Right lobe of liver (tissue), 6 donors: Measurements from ENCODE around the gene PLCL1. TPM values are rescaled to one million over a fixed set of nuclear protein-coding genes. Genes with fewer than 3 reads are reported as not detected.

Experiments
- ATAC-seq, 4 donors: fragments of 200-7000 bp; cut with Tn5 transposase; one replicate each; pipeline ENCODE4 v1.9.1; 2020; ENCODE audit warnings: mild to moderate bottlenecking in 4 of 4, moderate library complexity in 4 of 4
- DNase-seq, 3 donors: peaks; one replicate each; pipeline ENCODE4 v3.0.0-alpha.2; 2020
- H3K27ac ChIP-seq, 3 donors: fragments of 200-600 bp; one replicate each; pipeline ENCODE4 v1.8.0; 2022
- H3K27me3 ChIP-seq, 2 donors: fragments of 200-600 bp; one replicate each; pipeline ENCODE4 v1.8.0; 2022
- H3K36me3 ChIP-seq, 4 donors: fragments of 200-600 bp; sonication (generic) in 1 of 4; one replicate each; pipeline versions ENCODE4 v1.5.1 to v1.8.0; 2017 to 2022; ENCODE audit warnings: control low read depth in 1 of 4
- H3K4me1 ChIP-seq, 4 donors: fragments of 200-600 bp; sonication (generic) in 1 of 4; one replicate each; pipeline versions ENCODE4 v1.5.1 to v1.8.0; 2017 to 2022; ENCODE audit warnings: control low read depth in 1 of 4
- H3K4me3 ChIP-seq, 3 donors: fragments of 200-600 bp; one replicate each; pipeline ENCODE4 v1.8.0; 2022
- H3K9me3 ChIP-seq, 4 donors: fragments of 200-600 bp; sonication (generic) in 1 of 4; one replicate each; pipeline versions ENCODE4 v1.5.1 to v1.8.0; 2017 to 2022; ENCODE audit warnings: control low read depth in 1 of 4
- POLR2A ChIP-seq: fragments of 450-650 bp; IDR thresholded peaks from one replicate; pipeline ENCODE4 v1.6.1; 2017; ENCODE audit warnings: antibody characterized with exemption, mild to moderate bottlenecking
- WGBS: methylation state at CpG from one replicate; pipeline ENCODE4 v1.1.6; 2018; ENCODE audit warnings: low coverage, low lambda C conversion rate; ENCODE audit not compliant: insufficient coverage; ENCODE audit errors: missing lambda C conversion rate; 5-methylcytosine and 5-hydroxymethylcytosine counted together
- intact Hi-C, 2 donors: fragments of 100-400 bp; cut with DNase I; formaldehyde crosslinking; loops; one replicate each; pipeline versions ENCODE4 v1.11.2 to v1.14.1; 2022
- total RNA-seq, 6 experiments: library from RNA; depleted of rRNA in 2 of 6; stranded (reverse); fragments of >200 nt in 2 of 6; fragmentation: NEBNext Ultra II Directional in 3 of 6; extraction: Animal tissue kit (Norgen Biotek cat#: 25700) in 3 of 6; gene quantifications; one replicate each; pipeline versions ENCODE4 v1.1.0 to v1.2.4, GENCODE V29; 2016 to 2023
- TF ChIP-seq, protein P1 (sequence below), 4 donors: fragments of 200-600 bp in 3 of 4; fragments of 450-650 bp in 1 of 4; IDR thresholded peaks; one replicate each; pipeline versions ENCODE4 v1.5.1 to v1.8.0; 2016 to 2022; ENCODE audit warnings: antibody characterized with exemption in 4 of 4, mild to moderate bottlenecking in 2 of 4
- donor health status: DM: no; HTN: yes; CAD: no.
- donor health status: DM: no; HTN: no; CAD: no.
- donor health status: DM: no; HTN: no; CAD: no.
- donor health status: DM: no; HTN: yes; CAD: no.
- donor health status: DM: no; HTN: yes; CAD: no.

PLCL1 gene
- total RNA-seq, 6 experiments from 2014 or later = 0.12 to 0.37 (median 0.24) TPM

DNA sequence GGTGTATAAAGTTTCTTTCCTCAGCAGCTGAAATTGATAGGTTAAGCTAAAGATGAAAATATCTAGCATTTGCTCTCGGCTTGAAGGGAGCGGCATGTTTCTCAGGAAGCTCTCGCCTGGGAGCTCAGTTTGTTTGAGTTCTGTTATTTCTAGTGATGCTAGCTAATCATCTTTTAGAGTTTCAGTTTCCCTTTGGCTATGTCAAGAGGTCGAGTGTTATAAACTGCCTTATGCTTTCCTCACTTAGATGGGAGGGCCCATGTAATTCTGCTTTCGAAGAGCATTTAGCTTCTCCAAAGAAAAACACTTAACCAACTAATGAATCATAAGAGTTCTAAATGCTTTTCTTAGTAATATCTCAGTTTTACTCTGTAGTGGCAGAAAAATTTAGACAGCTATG lies 33.6 kb downstream of the PLCL1 start:
- no peak overlapping the region for H3K27ac ChIP-seq
- TF ChIP-seq, protein P1, sequence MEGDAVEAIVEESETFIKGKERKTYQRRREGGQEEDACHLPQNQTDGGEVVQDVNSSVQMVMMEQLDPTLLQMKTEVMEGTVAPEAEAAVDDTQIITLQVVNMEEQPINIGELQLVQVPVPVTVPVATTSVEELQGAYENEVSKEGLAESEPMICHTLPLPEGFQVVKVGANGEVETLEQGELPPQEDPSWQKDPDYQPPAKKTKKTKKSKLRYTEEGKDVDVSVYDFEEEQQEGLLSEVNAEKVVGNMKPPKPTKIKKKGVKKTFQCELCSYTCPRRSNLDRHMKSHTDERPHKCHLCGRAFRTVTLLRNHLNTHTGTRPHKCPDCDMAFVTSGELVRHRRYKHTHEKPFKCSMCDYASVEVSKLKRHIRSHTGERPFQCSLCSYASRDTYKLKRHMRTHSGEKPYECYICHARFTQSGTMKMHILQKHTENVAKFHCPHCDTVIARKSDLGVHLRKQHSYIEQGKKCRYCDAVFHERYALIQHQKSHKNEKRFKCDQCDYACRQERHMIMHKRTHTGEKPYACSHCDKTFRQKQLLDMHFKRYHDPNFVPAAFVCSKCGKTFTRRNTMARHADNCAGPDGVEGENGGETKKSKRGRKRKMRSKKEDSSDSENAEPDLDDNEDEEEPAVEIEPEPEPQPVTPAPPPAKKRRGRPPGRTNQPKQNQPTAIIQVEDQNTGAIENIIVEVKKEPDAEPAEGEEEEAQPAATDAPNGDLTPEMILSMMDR (IDR thresholded peaks at IDR 0.05) = no peak
- no peak for TF ChIP-seq POLR2A
- no peaks in the 10 kb centered on the region for H3K9me3 ChIP-seq
- no peak overlapping the region for H3K4me3 ChIP-seq
- intact Hi-C loops = no loop called here
- no peak for DNase-seq
- ATAC-seq = peak; percentile 63 to 83 (median 72)
- 13% methylated on average over 5 of the region's 5 CpGs for WGBS
- H3K27me3 ChIP-seq = no peaks in the 10 kb centered on the region
- no peaks in the 10 kb centered on the region for H3K36me3 ChIP-seq
- no peaks in the 10 kb centered on the region for H3K4me1 ChIP-seq

DNA sequence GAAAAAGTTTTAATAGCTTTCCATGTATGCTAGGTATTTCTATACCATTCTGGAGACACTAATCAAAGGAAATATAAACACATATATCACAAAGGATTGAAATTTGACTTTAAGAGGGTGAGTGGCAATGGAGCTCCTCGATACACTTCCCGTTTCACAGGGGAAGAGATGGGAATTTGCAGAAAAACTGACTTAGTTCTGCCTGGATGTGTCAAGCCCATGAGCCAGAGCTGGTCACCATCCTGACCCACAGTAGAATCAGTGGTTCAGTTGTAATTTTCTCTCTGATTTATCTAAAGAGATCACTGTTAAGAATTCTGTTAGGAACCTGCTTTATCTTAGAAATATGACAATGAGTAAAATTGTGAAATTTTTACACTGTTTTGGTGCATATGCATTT lies 34.2 kb downstream of the PLCL1 start:
- no peaks in the 10 kb centered on the region for H3K36me3 ChIP-seq
- H3K27me3 ChIP-seq = no peaks in the 10 kb centered on the region
- no peaks in the 10 kb centered on the region for H3K9me3 ChIP-seq
- 45% methylated on average over 2 of the region's 2 CpGs for WGBS
- TF ChIP-seq, protein P1 (IDR thresholded peaks at IDR 0.05) = no peak
- no peak for TF ChIP-seq POLR2A
- DNase-seq (no peak), ATAC-seq (peak in 2 of 4 donors; percentile 51 to 58)
- no peak overlapping the region for H3K4me3 ChIP-seq
- no peaks in the 10 kb centered on the region for H3K4me1 ChIP-seq
- peak overlapping the region in 1 of 3 donors; percentile 21 for H3K27ac ChIP-seq
- intact Hi-C loops = no loop called here

DNA sequence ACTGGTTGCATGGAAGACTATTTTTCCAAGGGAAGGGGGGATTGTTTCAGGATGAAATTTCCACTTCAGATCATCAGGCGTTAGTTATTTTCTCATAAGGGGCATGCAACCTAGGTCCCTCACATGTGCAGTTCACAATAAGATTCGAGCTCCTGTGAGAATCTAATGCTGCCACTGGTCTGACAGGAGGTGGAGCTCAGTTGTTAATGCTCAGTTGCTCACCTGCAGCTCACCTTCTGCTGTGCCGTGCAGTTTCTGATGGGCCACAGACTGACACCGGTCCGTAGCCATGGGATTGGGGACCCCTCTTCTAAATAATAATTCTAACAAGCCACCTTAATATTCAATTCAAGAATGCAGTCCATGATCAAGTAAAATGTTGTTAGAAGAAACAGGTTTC lies 34.9 kb downstream of the PLCL1 start:
- Histone ChIP-seq H3K36me3 (no peaks in the 10 kb centered on the region), H3K27me3 (no peaks in the 10 kb centered on the region), H3K27ac (no peak overlapping the region), H3K4me1 (no peaks in the 10 kb centered on the region), H3K9me3 (no peaks in the 10 kb centered on the region), H3K4me3 (no peak overlapping the region)
- DNase-seq (no peak), ATAC-seq (no peak)
- intact Hi-C loops = no loop called here
- 51% methylated on average over 5 of the region's 5 CpGs for WGBS
- no peak for TF ChIP-seq POLR2A
- TF ChIP-seq, protein P1 (IDR thresholded peaks at IDR 0.05) = no peak

DNA sequence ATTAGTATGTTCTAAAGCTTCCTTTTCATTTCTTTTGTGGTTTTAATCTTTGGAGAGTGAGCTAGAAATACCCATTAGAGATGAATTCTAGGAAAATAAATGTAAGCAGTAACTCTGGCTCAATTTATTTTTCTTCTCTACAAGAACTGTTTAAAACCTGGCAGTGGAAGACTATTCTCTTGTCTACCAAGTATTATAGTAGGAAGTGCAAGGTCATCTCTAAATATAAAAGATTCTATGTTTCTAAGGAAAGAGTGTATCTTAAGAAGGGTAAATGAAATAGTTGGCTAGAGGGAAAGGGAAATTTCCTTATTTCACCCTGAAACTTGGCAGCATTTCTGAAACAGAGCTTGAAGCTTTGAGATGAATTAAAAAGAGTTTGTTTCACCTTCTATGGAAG lies 35.5 kb downstream of the PLCL1 start:
- H3K9me3 ChIP-seq = no peaks in the 10 kb centered on the region
- ATAC-seq (no peak), DNase-seq (no peak)
- H3K4me1 ChIP-seq = no peaks in the 10 kb centered on the region
- H3K27me3 ChIP-seq = no peaks in the 10 kb centered on the region
- intact Hi-C loops = no loop called here
- no peak for TF ChIP-seq POLR2A
- TF ChIP-seq, protein P1 (IDR thresholded peaks at IDR 0.05) = no peak
- no peaks in the 10 kb centered on the region for H3K36me3 ChIP-seq
- H3K27ac ChIP-seq = no peak overlapping the region
- no peak overlapping the region for H3K4me3 ChIP-seq

DNA sequence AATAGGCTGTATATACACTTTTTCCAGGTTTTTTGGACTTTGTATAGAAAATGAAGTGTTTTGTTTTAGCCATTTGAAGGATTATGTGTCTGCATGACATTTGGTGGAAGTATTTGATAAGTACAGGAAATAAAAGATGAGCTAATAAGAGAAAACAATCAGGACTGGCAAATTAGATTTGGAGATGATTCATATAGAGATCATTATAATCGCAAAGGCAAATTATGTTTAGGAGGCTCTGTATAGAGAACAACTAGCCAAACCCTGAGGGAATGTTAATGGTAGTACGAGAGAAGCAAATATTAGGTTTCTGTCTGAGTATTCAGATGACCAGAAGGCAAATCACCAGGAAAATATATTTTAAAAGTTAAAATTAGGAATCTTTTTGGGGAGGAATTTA lies 41.7 kb downstream of the PLCL1 start:
- no peaks in the 10 kb centered on the region for H3K27me3 ChIP-seq
- WGBS = 43% methylated on average over 2 of the region's 2 CpGs
- TF ChIP-seq, protein P1 (IDR thresholded peaks at IDR 0.05) = no peak
- TF ChIP-seq POLR2A = no peak
- no peaks in the 10 kb centered on the region for H3K4me1 ChIP-seq
- intact Hi-C loops = no loop called here
- no peaks in the 10 kb centered on the region for H3K36me3 ChIP-seq
- no peak overlapping the region for H3K27ac ChIP-seq
- DNase-seq (no peak), ATAC-seq (no peak)
- no peak overlapping the region for H3K4me3 ChIP-seq
- no peaks in the 10 kb centered on the region for H3K9me3 ChIP-seq
